ENCODE measurements around the gene PAGE2B. TPM values are rescaled to one million over a fixed set of nuclear protein-coding genes. Genes with fewer than 3 reads are reported as not detected.

PAGE2B gene
- total and polyA plus RNA-seq, 9 of the 15 experiments (the other 6 are each of a cell fraction or from before 2014, with no cell fraction given) = 1.8 to 36.0 (median 16.5) TPM

- TF ChIP-seq ZC3H4 (CRISPR knock-in tag; IDR thresholded peaks at IDR 0.05; ENCODE audit: borderline replicate concordance) (no peak), SAFB (IDR thresholded peaks at IDR 0.05; ENCODE audit: borderline replicate concordance, low read depth, low read length) (no peak), THRA (IDR thresholded peaks at IDR 0.05) (no peak), TEAD2 (tag; IDR thresholded peaks at IDR 0.05) (no peak), ZBTB8A (IDR thresholded peaks at IDR 0.05; ENCODE audit: partially characterized antibody) (no peak), TEAD4 (IDR thresholded peaks at IDR 0.05; ENCODE audit: low read length) (peak; percentile 99), TEAD4 (CRISPR knock-in tag; IDR thresholded peaks at IDR 0.05; ENCODE audit: borderline replicate concordance) (no peak), PPARD (CRISPR knock-in tag; IDR thresholded peaks at IDR 0.05) (no peak), E2F3 (CRISPR knock-in tag; IDR thresholded peaks at IDR 0.05) (no peak), ZNF398 (CRISPR knock-in tag; IDR thresholded peaks at IDR 0.05) (no peak), BDP1 (IDR thresholded peaks at IDR 0.05; ENCODE audit: insufficient read depth, insufficient read length) (no peak), SIN3B (IDR thresholded peaks at IDR 0.05; ENCODE audit: low read depth) (no peak), ZNF592 (IDR thresholded peaks at IDR 0.05) (peak; percentile 41), VEZF1 (CRISPR knock-in tag; IDR thresholded peaks at IDR 0.05) (peak; percentile 52), NFE2L1 (tag; IDR thresholded peaks at IDR 0.05; ENCODE audit: borderline replicate concordance, low read depth) (no peak), POLR2H (tag; IDR thresholded peaks at IDR 0.05; ENCODE audit: low read depth) (no peak), ZBTB33 (CRISPR knock-in tag; IDR thresholded peaks at IDR 0.05) (no peak), RAD51 (IDR thresholded peaks at IDR 0.05; ENCODE audit: borderline replicate concordance, low read depth) (no peak; the same call in 1 of the 2 replicates)
These were observed 46.8 kb upstream of the PAGE2B start (continued) for GRCh38 chrX:55028040-55028439.
